GM12873 (cell line): ENCODE measurements around the gene DPP6.

ENCODE experiments used
- TF ChIP-seq, protein P1 (sequence below): IDR thresholded peaks from 2 replicates; pipeline ENCODE4 v1.5.1; 2012; ENCODE audit warnings: low read depth, mild to moderate bottlenecking, moderate library complexity, low read length, control low read depth; ENCODE audit not compliant: insufficient read depth; ENCODE audit errors: missing control alignments

DPP6 gene

DNA sequence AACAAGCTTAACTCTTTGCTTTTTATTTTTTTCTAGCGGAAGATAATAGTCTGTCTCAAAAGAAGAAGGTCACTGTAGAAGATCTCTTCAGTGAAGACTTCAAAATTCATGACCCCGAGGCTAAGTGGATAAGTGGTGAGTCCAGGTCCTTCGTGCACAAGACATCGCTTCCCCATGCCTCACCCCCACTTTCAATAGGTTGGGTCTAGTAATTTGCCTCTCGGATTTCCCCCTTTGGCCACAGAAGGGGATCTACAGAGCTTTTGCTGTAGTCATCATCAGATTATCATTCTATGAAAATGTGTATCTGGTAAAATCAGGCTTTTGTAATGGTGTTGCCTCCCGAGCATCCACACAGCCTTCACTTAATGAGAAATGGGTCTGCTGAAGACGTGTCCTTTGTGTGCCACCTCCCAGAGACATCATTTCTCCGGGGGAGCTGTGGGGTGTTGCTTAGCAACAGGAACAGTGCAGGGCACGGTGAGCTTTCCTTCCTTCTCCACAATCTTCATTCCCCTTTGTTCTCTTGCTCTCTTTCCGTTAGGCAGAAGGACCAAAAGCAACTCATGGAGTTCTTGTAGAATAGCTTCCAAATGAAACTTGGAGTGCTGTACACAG, 422.8 kb downstream of the DPP6 start:
- TF ChIP-seq, protein P1, sequence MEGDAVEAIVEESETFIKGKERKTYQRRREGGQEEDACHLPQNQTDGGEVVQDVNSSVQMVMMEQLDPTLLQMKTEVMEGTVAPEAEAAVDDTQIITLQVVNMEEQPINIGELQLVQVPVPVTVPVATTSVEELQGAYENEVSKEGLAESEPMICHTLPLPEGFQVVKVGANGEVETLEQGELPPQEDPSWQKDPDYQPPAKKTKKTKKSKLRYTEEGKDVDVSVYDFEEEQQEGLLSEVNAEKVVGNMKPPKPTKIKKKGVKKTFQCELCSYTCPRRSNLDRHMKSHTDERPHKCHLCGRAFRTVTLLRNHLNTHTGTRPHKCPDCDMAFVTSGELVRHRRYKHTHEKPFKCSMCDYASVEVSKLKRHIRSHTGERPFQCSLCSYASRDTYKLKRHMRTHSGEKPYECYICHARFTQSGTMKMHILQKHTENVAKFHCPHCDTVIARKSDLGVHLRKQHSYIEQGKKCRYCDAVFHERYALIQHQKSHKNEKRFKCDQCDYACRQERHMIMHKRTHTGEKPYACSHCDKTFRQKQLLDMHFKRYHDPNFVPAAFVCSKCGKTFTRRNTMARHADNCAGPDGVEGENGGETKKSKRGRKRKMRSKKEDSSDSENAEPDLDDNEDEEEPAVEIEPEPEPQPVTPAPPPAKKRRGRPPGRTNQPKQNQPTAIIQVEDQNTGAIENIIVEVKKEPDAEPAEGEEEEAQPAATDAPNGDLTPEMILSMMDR, result no peak

DNA sequence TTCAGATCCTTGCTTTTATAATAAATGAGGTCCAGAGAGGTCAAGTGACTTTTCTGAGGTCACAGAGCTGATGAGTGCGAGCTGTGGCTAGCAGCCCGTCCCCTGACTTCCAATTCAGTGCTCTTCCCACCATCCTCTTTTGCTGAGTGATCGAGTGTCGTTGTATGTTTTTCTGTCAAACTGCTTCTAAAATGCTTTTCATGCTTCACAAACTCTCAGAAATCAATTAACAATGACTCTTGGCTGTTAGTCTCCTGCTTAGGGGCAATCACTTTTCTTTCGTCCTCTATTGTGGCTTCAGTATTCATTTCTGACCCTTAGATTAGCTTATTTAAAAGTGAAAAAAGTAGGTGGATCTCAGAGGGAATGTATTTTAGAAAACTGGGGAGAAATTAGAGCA, 423.7 kb downstream of the DPP6 start:
- TF ChIP-seq, protein P1, result no peak

DNA sequence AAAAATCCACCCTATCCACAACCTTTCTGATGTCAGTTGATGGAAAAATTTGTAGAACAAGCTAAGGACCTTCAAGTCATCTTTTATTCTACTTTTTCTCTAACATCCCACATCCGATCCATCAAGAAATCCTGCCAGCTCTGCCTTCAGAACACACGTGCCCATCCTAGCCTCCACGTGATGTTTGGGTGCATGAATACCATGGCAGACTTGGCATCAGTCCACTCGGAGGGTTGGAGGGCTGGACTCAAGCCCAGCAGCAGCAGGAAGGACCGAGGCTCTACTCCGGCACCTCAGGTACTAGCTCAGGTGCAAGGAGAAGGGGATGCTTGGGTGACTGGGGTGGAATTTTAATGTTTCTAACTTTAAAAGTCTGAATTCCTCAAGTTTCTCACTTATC, 428.6 kb downstream of the DPP6 start:
- TF ChIP-seq, protein P1, result no peak

DNA sequence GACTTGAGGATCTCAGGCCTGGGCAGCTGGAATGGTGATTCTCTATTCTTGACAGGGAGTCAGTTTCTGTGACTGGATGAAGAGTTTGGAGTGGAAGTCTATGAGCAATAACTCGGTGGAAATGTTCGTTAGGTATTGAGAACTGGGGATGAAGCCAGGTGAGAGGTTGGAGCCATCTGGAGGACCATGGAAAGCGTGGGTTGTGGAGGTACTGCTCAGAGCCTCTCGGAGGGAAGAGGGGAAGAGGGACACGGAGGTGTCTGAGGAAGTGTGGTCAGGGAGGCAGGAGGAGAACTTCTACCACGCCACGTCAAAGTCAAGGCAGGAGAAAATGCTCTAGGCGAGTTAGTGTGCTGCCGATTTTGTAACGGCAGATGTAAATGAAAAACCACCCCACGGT, 430.7 kb downstream of the DPP6 start:
- TF ChIP-seq, protein P1, result no peak

DNA sequence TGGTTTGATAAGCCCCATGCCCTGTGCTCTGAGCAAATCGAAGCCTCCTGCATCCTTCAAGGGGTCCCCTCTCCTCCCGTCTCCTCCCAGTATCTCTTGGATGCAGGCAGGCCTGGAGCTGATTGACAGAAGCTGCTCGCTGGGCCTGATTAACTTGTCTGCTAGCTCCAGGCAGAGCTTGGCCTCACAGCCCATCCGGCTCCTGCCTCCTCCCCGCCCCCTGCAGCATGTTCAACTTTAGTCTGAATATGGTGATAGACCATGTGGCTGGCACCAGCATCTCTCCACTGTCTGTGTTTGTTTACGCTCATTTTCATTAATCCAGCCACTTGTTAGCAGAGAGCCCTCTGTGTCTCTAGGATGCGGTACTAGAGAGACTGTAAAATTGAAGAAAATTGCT, 432.2 kb downstream of the DPP6 start:
- TF ChIP-seq, protein P1, result no peak

DNA sequence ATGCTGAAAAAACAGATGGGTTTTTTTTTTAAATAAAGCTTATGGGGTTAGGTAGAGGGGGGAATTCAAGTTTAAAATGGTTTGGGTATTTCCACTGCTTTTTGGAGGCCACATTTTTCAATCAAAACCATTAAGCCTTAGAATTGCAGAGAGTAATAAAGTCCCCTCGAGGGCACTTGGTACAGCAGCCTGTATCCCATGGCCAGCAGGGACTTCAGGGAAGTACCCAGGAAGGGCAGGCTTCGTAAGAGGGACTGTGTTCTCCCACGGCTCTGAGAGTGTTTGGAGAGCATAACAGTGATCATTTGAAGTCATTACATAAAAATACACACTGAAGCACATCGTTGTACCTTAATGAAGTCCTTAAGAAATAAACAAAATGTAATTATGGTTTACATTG, 432.7 kb downstream of the DPP6 start:
- TF ChIP-seq, protein P1, result no peak

DNA sequence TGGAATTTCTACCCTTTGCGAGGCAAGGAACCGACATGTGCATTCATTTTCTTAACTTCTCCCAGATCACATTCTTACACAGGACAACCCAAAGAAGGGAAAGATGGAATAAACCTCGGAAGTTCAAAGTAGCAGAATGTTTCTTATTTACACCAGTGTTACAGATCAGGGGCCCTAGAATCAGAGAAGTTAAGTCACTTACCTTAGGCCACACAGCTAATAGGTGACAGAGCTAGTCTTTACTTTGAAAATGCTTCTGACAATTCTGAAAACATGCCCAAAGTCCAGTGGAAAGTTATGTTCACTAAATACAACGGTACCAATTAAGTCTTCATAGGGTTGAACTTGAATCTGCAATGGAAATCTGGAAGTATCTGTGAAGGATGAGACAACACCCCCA, 437.7 kb downstream of the DPP6 start:
- TF ChIP-seq, protein P1, result no peak

DNA sequence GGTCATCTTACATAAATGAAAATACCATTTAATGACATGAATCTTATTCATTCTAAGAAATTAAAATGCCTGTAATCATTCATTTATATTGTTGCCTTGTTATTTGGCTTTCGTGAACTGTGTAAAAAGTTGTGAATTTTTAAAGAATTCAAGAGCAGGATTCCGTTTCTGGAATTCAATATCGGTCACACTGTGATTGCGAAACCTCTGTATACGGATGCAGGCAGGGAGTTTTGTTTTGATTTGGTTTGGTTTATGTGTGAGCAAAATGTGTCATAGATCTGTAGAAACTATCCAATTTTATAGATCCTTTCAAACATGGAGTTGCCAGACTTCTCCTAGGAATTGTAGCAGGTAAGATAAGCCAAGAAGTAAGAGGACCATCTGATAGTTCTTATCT, 441.4 kb downstream of the DPP6 start:
- TF ChIP-seq, protein P1, result no peak
